H1 (cell line): Measurements from ENCODE around the gene IL6ST. TPM values are rescaled to one million over a fixed set of nuclear protein-coding genes. Genes with fewer than 3 reads are reported as not detected.

Source experiments
- CTCF ChIA-PET: fragments of 300-600 bp; sonication (Branson Sonifier 250); formaldehyde crosslinking; loops from one replicate; lab custom pipeline; 2021; ENCODE audit not compliant: partially characterized antibody; lab: Charles Lee
- POLR2A ChIA-PET: fragments of 300-600 bp; sonication (Branson Sonifier 250); formaldehyde crosslinking; loops from one replicate; lab custom pipeline; 2021; ENCODE audit warnings: inconsistent platforms; ENCODE audit not compliant: partially characterized antibody; lab: Charles Lee
- DNase-seq, 2 experiments: peaks; one replicate each; pipeline versions ENCODE4 v3.0.0 to v3.0.0-alpha.2; 2010 to 2022; ENCODE audit warnings: low spot score in 2 of 2, low read depth in 1 of 2, mixed read lengths in 1 of 2
- FAIRE-seq: peaks from 2 replicates; lab custom pipeline; 2011; peaks lifted over from hg19 to GRCh38; lab: Jason Lieb, UNC
- H2AFZ ChIP-seq: 2 replicates; pipeline ENCODE4 v1.8.1; 2012; ENCODE audit warnings: low read length, inconsistent platforms
- H2AK5ac ChIP-seq: 2 replicates; pipeline ENCODE4 v1.6.1; 2013; ENCODE audit warnings: low read depth, low read length
- H2BK120ac ChIP-seq: replicated peaks from 2 replicates; pipeline ENCODE3; 2013; ENCODE audit warnings: low read depth, low read length, inconsistent platforms
- H2BK12ac ChIP-seq: 2 replicates; pipeline ENCODE4 v1.6.1; 2013; ENCODE audit warnings: low read depth, low read length
- H2BK15ac ChIP-seq: 2 replicates; pipeline ENCODE4 v1.6.1; 2013; ENCODE audit warnings: low read length
- H2BK20ac ChIP-seq: 2 replicates; pipeline ENCODE4 v1.6.1; 2013; ENCODE audit warnings: low read length
- H2BK5ac ChIP-seq: 2 replicates; pipeline ENCODE4 v1.6.1; 2013; ENCODE audit warnings: low read depth, low read length
- H3K14ac ChIP-seq: 2 replicates; pipeline ENCODE4 v1.6.1; 2013; ENCODE audit warnings: inconsistent platforms; ENCODE audit not compliant: insufficient read length
- H3K18ac ChIP-seq: 2 replicates; pipeline ENCODE4 v1.6.1; 2013; ENCODE audit warnings: low read length; ENCODE audit errors: extremely low read depth
- H3K23ac ChIP-seq: 2 replicates; pipeline ENCODE4 v1.6.1; 2013; ENCODE audit warnings: inconsistent platforms; ENCODE audit not compliant: insufficient read length
- H3K23me2 ChIP-seq: 2 replicates; pipeline ENCODE4 v1.6.1; 2013; ENCODE audit warnings: low read depth, low read length
- H3K27ac ChIP-seq: 2 replicates; pipeline ENCODE4 v1.6.1; 2011; ENCODE audit warnings: low read depth, low read length, inconsistent platforms
- H3K27me3 ChIP-seq, 4 experiments: replicated peaks in 1 of 4; 1 replicate in 1 of 4; 2 replicates in 3 of 4; pipeline versions ENCODE4 v1.6.1 to v1.8.1; 2011 to 2013; ENCODE audit warnings: low read length in 3 of 4, mild to moderate bottlenecking in 3 of 4, inconsistent platforms in 2 of 4, mixed read lengths in 2 of 4, moderate library complexity in 1 of 4; ENCODE audit not compliant: control insufficient read depth in 3 of 4, insufficient read depth in 3 of 4; ENCODE audit errors: extremely low read depth in 1 of 4
- H3K36me3 ChIP-seq, 4 experiments: 2 replicates each; pipeline versions ENCODE4 v1.6.1 to v1.8.1; 2011 to 2013; ENCODE audit warnings: mild to moderate bottlenecking in 4 of 4, low read length in 3 of 4, moderate library complexity in 2 of 4, control low read depth in 1 of 4, inconsistent platforms in 1 of 4; ENCODE audit not compliant: insufficient read depth in 4 of 4, control insufficient read depth in 2 of 4
- H3K4ac ChIP-seq: replicated peaks from 2 replicates; pipeline ENCODE3; 2013; ENCODE audit warnings: low read length, low read depth, mixed read lengths, inconsistent platforms; ENCODE audit not compliant: insufficient read length
- H3K4me1 ChIP-seq, 4 experiments: replicated peaks in 1 of 4; 1 replicate in 1 of 4; 2 replicates in 3 of 4; pipeline versions ENCODE4 v1.6.1 to v1.8.1; 2011 to 2013; ENCODE audit warnings: low read length in 3 of 4, inconsistent platforms in 2 of 4, mixed read lengths in 1 of 4; ENCODE audit not compliant: insufficient read depth in 4 of 4, control insufficient read depth in 3 of 4
- H3K4me2 ChIP-seq, 2 experiments: 2 replicates each; pipeline versions ENCODE4 v1.6.1 to v1.8.1; 2011 to 2013; ENCODE audit warnings: low read depth in 2 of 2, low read length in 2 of 2, control low read depth in 1 of 2, inconsistent platforms in 1 of 2, mild to moderate bottlenecking in 1 of 2; ENCODE audit not compliant: insufficient read depth in 1 of 2
- H3K4me3 ChIP-seq, 4 experiments: fragments of 200-600, 300-600 bp in 1 of 4; sonication (generic), shearing (Covaris generic), sonication (Bioruptor Twin) in 1 of 4; 2 replicates each; pipeline versions ENCODE4 v1.5.1 to v1.8.1; 2011 to 2016; ENCODE audit warnings: low read length in 4 of 4, low read depth in 3 of 4, control low read depth in 2 of 4, inconsistent platforms in 2 of 4, mild to moderate bottlenecking in 2 of 4, mixed read lengths in 1 of 4, moderate library complexity in 1 of 4; ENCODE audit not compliant: insufficient read depth in 2 of 4; ENCODE audit errors: extremely low read depth in 1 of 4
- H3K56ac ChIP-seq: replicated peaks from 2 replicates; pipeline ENCODE3; 2013; ENCODE audit warnings: low read depth, mild to moderate bottlenecking, mixed read lengths, low read length, inconsistent platforms; ENCODE audit not compliant: insufficient read length
- H3K79me1 ChIP-seq: 2 replicates; pipeline ENCODE4 v1.6.1; 2013; ENCODE audit warnings: low read depth, low read length, control low read depth
- H3K79me2 ChIP-seq, 2 experiments: 2 replicates each; pipeline versions ENCODE4 v1.6.1 to v1.8.1; 2012 to 2013; ENCODE audit warnings: low read length in 2 of 2, mild to moderate bottlenecking in 2 of 2, inconsistent platforms in 1 of 2; ENCODE audit not compliant: insufficient read depth in 2 of 2, control insufficient read depth in 1 of 2
- H3K9ac ChIP-seq, 4 experiments: replicated peaks in 1 of 4; 1 replicate in 1 of 4; 2 replicates in 3 of 4; pipeline versions ENCODE4 v1.6.1 to v1.8.1; 2011 to 2013; ENCODE audit warnings: low read depth in 3 of 4, low read length in 3 of 4, control low read depth in 2 of 4, mild to moderate bottlenecking in 2 of 4, moderate library complexity in 2 of 4, inconsistent platforms in 1 of 4; ENCODE audit errors: extremely low read depth in 1 of 4
- H3K9me3 ChIP-seq, 2 experiments: 2 replicates each; pipeline versions ENCODE4 v1.6.1 to v1.8.1; 2012 to 2013; ENCODE audit warnings: mild to moderate bottlenecking in 2 of 2, moderate library complexity in 2 of 2, control low read depth in 1 of 2, inconsistent platforms in 1 of 2, low read depth in 1 of 2, low read length in 1 of 2, mixed read lengths in 1 of 2; ENCODE audit not compliant: insufficient read depth in 2 of 2
- H4K20me1 ChIP-seq, 2 experiments: replicated peaks in 1 of 2; 2 replicates each; pipeline versions ENCODE3 to v1.8.1; 2011 to 2013; ENCODE audit warnings: inconsistent platforms in 2 of 2, low read length in 2 of 2, mild to moderate bottlenecking in 1 of 2; ENCODE audit not compliant: insufficient read depth in 2 of 2, control insufficient read depth in 1 of 2
- H4K5ac ChIP-seq: 2 replicates; pipeline ENCODE4 v1.6.1; 2013; ENCODE audit warnings: low read length, low read depth, mixed read lengths, inconsistent platforms; ENCODE audit not compliant: insufficient read length
- H4K8ac ChIP-seq: 2 replicates; pipeline ENCODE4 v1.8.0; 2013; ENCODE audit warnings: mild to moderate bottlenecking, moderate library complexity, low read length, inconsistent platforms; ENCODE audit not compliant: insufficient read depth; ENCODE audit errors: extremely low read depth
- H4K91ac ChIP-seq: replicated peaks from 2 replicates; pipeline ENCODE3; 2013; ENCODE audit warnings: low read length, mixed read lengths, inconsistent platforms; ENCODE audit not compliant: insufficient read length
- CBX8 ChIP-seq: fragments of 300-800, 300-1000 bp; sonication (generic); IDR thresholded peaks from 2 replicates; pipeline ENCODE4 v1.7.1; 2016; ENCODE audit warnings: low read depth, low read length, borderline replicate concordance
- CTCF ChIP-seq, 3 experiments: IDR thresholded peaks; 1 replicate in 2 of 3; 2 replicates in 1 of 3; pipeline versions ENCODE4 v1.5.1 to v1.6.1; 2011; ENCODE audit warnings: low read length in 3 of 3, mild to moderate bottlenecking in 3 of 3, inconsistent platforms in 2 of 3, low read depth in 1 of 3, moderate library complexity in 1 of 3; ENCODE audit not compliant: insufficient read depth in 1 of 3; ENCODE audit errors: control extremely low read depth in 1 of 3
- EP300 ChIP-seq, 2 experiments: IDR thresholded peaks; 1 replicate in 1 of 2; 2 replicates in 1 of 2; pipeline ENCODE4 v1.6.1; 2011 to 2012; ENCODE audit warnings: low read depth in 2 of 2, low read length in 2 of 2, mild to moderate bottlenecking in 2 of 2, borderline replicate concordance in 1 of 2, inconsistent platforms in 1 of 2, moderate library complexity in 1 of 2
- HDAC6 ChIP-seq: IDR thresholded peaks from one replicate; pipeline ENCODE4 v1.7.1; 2012; ENCODE audit warnings: low read depth, mild to moderate bottlenecking, inconsistent platforms, low read length, moderate library complexity
- JUND ChIP-seq: IDR thresholded peaks from 2 replicates; pipeline ENCODE4 v1.6.1; 2011; ENCODE audit warnings: mild to moderate bottlenecking, improper control_type of control experiment, low read length
- NRF1 ChIP-seq: IDR thresholded peaks from 2 replicates; pipeline ENCODE4 v1.6.1; 2011; ENCODE audit warnings: mild to moderate bottlenecking, low read depth, low read length, improper control_type of control experiment
- POU5F1 ChIP-seq: IDR thresholded peaks from 2 replicates; pipeline ENCODE4 v1.6.1; 2011; ENCODE audit warnings: low read depth, mild to moderate bottlenecking, low read length, moderate library complexity
- SRF ChIP-seq: IDR thresholded peaks from 2 replicates; pipeline ENCODE4 v1.6.1; 2011; ENCODE audit warnings: mild to moderate bottlenecking, low read depth, low read length, moderate library complexity
- TBP ChIP-seq: IDR thresholded peaks from 2 replicates; pipeline ENCODE4 v1.6.1; 2011; ENCODE audit warnings: low read depth, low read length, improper control_type of control experiment
- WGBS, 2 experiments: shearing (Covaris generic) in 1 of 2; methylation state at CpG; one replicate each; pipeline versions ENCODE4 v1.1.6 to v1.1.7; 2013 to 2015; ENCODE audit warnings: low lambda C conversion rate in 2 of 2, mixed read lengths in 2 of 2, inconsistent platforms in 1 of 2, low coverage in 1 of 2, missing lambda C conversion rate in 1 of 2; ENCODE audit not compliant: insufficient replicate concordance in 2 of 2, insufficient coverage in 1 of 2, insufficient read length in 1 of 2; ENCODE audit errors: extremely low coverage in 1 of 2, missing lambda C conversion rate in 1 of 2; 5-methylcytosine and 5-hydroxymethylcytosine counted together
- polyA plus RNA-seq, 7 experiments: library from polyadenylated mRNA; depleted of rRNA in 3 of 7; stranded (reverse) in 5 of 7; unstranded in 2 of 7; fragments of >200 nt in 5 of 7; fragments of 200-250 nt in 2 of 7; gene quantifications; 1 replicate in 5 of 7; 2 replicates in 1 of 7; 4 replicates in 1 of 7; pipeline versions ENCODE4 v1.2.1 to v1.2.3, GENCODE V29; 2011 to 2013; ENCODE audit warnings: missing spikeins in 2 of 7, mixed read lengths in 2 of 7
- total RNA-seq: library from RNA; stranded (reverse); fragmentation: NEBNext Ultra II Directional; extraction: Animal tissue kit (Norgen Biotek cat#: 25700); gene quantifications from 2 replicates; pipeline ENCODE4 v1.2.1, GENCODE V29; 2021

IL6ST gene
- total and polyA plus RNA-seq, 2 of the 8 experiments (the other 6 are each of a cell fraction or from before 2014, with no cell fraction given) = 1.4 to 11.1 TPM

- no peak overlapping the region for H4K91ac ChIP-seq
- no peak overlapping the region for H2BK20ac ChIP-seq
- no peak overlapping the region for H3K4me2 ChIP-seq
- POLR2A ChIA-PET = no interaction called here
- no peak overlapping the region for H4K8ac ChIP-seq
- H3K4me3 ChIP-seq = no peak overlapping the region
- no peaks in the 10 kb centered on the region for H3K23me2 ChIP-seq
- no peaks in the 10 kb centered on the region for H3K79me1 ChIP-seq
- no peaks in the 10 kb centered on the region for H3K9me3 ChIP-seq
- H3K4me1 ChIP-seq = no peaks in the 10 kb centered on the region
- H3K36me3 ChIP-seq = no peaks in the 10 kb centered on the region
- H3K4ac ChIP-seq = no peak overlapping the region
- H3K27ac ChIP-seq = no peak overlapping the region
- H3K56ac ChIP-seq = no peak overlapping the region
- no peak overlapping the region for H2BK15ac ChIP-seq
- peaks cover 0 to 1% (median 0%) of the 10 kb centered on the region in 4 experiments; a peak in 1 of 7 replicates for H3K27me3 ChIP-seq
- H3K14ac ChIP-seq = no peak overlapping the region
- no peak for DNase-seq
- H3K79me2 ChIP-seq = no peaks in the 10 kb centered on the region
- CTCF ChIA-PET = interaction anchor here (0.6 to 1.2 kb wide), 6 partner anchors 23 to 538 kb away, joined by 3 to 4 read pairs (median 3); no protein-coding TSS in a partner anchor
- no peaks in the 10 kb centered on the region for H4K20me1 ChIP-seq
- TF ChIP-seq JUND (no peak), SRF (no peak), TBP (no peak), EP300 (IDR thresholded peaks at IDR 0.05; ENCODE audit: borderline replicate concordance in 1 of 2, low read depth in 2 of 2, low read length in 2 of 2) (no peak), HDAC6 (no peak), NRF1 (no peak), CBX8 (no peak), CTCF (IDR thresholded peaks at IDR 0.05; ENCODE audit: control extremely low read depth in 1 of 3, insufficient read depth in 1 of 3, low read depth in 1 of 3, low read length in 3 of 3) (no peak), POU5F1 (no peak)
- TF ChIP-seq, all 59 proteins: peak for 0
- 88% methylated on average over 4 of the region's 4 CpGs; no CpG with 5 or more reads in 1 of the 2 experiments for WGBS, 2 experiments
- no peak overlapping the region for H3K9ac ChIP-seq
- H2BK120ac ChIP-seq = no peak overlapping the region
- no peak overlapping the region for H2AK5ac ChIP-seq
- no peak overlapping the region for H4K5ac ChIP-seq
- FAIRE-seq = no peak
- H2BK12ac ChIP-seq = no peak overlapping the region
- no peak overlapping the region for H2AFZ ChIP-seq
- H3K18ac ChIP-seq = no peak overlapping the region
- H2BK5ac ChIP-seq = no peak overlapping the region
- H3K23ac ChIP-seq = no peak overlapping the region
Measured at GRCh38 chr5:55932700-55933099, 62.1 kb downstream of the IL6ST start.
